Epithelial cell of esophagus (primary cell): ENCODE measurements around the gene CERS2.

Experiments
- DNase-seq: peaks from one replicate; pipeline ENCODE4 v3.0.0; 2010; ENCODE audit warnings: low read depth
- H3K4me3 ChIP-seq: 2 replicates; pipeline ENCODE4 v1.5.1; 2011; ENCODE audit warnings: mild to moderate bottlenecking, low read length, control low read depth
- CTCF ChIP-seq: IDR thresholded peaks from 2 replicates; pipeline ENCODE4 v1.5.1; 2011; ENCODE audit warnings: low read depth, mild to moderate bottlenecking, low read length, control low read depth, inconsistent platforms; ENCODE audit not compliant: insufficient read depth; ENCODE audit errors: missing control alignments

CERS2 gene

GRCh38 chr1:150985179-150985825 lies 10.7 kb upstream of the CERS2 start:
- no peak for DNase-seq
- TF ChIP-seq CTCF = no peak

GRCh38 chr1:150981805-150982712 lies 7.4 kb upstream of the CERS2 start, which contains the start of gene ANXA9:
ANXA9 (plus strand) TSS chr1:150982292; CDS start chr1:150983106, 814 bp downstream.
- peak; percentile 36 for DNase-seq
- TF ChIP-seq CTCF = no peak
- no peak within 1 kb of the TSS for H3K4me3 ChIP-seq

More at GRCh38 chr1:150985179-150985825, 10.7 kb upstream of the CERS2 start:
- H3K4me3 ChIP-seq = no peak overlapping the region

- peak; percentile 66 for DNase-seq
- no peak for TF ChIP-seq CTCF
- H3K4me3 ChIP-seq = no peak overlapping the region
Observed at GRCh38 chr1:150981177-150981804, 6.7 kb upstream of the CERS2 start.

GRCh38 chr1:150979092-150980056 lies 4.7 kb upstream of the CERS2 start:
- no peak overlapping the region for H3K4me3 ChIP-seq
- peak; percentile 100 for TF ChIP-seq CTCF
- DNase-seq = peak; percentile 87

GRCh38 chr1:150976879-150977694 lies 2.5 kb upstream of the CERS2 start:
- no peak overlapping the region for H3K4me3 ChIP-seq
- TF ChIP-seq CTCF = no peak
- DNase-seq = peak; percentile 77
